HG02623 (cell line): ENCODE data around the gene POLR2H.
"Not testable (repeated sequence)": the region's sequence is repeated elsewhere in the genome, so short reads cannot be mapped to it uniquely, and the experiment has no call there.

Source experiments
- ATAC-seq: cut with Tn5 transposase; IDR thresholded peaks from one replicate; pipeline ENCODE4 v1.9.1; 2021; ENCODE audit warnings: moderate library complexity; ENCODE audit not compliant: unreplicated experiment

Gene POLR2H

GRCh38 chr3:184335661-184336546 is 25.6 kb upstream of the POLR2H start:
- peak; percentile 70 for ATAC-seq

DNA sequence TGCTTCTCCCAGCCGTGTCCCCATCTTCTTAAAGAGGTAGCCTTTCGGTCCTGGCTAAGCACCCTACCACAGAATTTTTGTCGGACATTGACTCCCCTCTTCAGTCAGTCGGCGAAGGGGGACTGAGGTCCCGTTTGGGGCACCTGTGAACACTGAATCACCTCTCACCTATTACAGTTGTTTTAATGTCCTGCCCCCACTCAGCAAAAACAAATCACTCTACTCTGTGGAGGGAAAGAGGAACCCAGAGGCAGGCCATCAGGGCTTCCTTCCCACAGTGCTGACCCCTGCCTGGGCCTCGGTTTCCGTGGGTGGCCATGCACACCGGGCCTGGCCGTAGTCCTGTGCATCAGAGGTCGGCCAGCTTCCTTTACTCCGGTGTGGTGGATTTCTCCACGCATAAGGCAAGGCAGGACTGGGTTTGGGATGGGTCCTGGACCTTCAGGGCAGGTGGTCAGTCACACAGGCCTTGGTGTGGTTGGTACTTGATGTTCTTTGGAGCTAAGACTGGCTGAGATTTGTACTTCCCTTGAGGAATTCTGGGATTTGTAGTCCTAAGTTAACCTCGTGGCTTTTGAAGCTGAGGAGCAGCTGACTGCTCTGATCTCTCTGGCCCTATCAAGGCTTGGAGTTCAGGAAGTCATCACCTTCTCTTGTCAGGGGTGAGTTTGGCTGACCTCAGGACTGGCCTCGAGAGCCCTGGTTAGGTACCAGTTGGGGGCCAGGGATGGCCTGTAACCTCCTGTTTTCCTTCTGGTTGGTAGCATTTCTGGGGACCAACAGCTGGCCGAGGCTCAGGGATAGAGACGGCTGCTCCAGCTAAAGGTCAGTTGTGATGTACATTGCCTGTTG is 24.7 kb upstream of the POLR2H start:
- ATAC-seq: no peak

DNA sequence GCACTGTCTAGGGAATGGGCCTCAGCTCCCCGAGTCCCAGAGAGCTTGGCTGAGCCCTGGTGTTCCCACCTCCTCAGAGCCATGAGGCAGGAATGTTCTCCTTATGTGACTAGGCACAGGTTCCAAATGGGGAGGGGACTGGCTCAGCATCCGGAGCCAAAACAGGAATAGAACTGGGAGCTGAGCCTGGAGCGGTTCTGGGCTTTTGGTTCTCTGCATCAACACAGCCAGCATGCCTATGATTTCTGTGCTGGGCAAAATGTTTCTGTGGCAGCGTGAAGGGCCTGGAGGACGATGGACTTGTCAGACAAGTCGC is 24.2 kb upstream of the POLR2H start, which contains the start of gene FAM131A:
Gene FAM131A (plus strand): TSS at position 202 of the 316 bp plus-strand sequence. CDS start 31 bp downstream, at position 233.
- no peak for ATAC-seq

- ATAC-seq: no peak
These were observed 23.5 kb upstream of the POLR2H start for GRCh38 chr3:184337981-184338380.

DNA sequence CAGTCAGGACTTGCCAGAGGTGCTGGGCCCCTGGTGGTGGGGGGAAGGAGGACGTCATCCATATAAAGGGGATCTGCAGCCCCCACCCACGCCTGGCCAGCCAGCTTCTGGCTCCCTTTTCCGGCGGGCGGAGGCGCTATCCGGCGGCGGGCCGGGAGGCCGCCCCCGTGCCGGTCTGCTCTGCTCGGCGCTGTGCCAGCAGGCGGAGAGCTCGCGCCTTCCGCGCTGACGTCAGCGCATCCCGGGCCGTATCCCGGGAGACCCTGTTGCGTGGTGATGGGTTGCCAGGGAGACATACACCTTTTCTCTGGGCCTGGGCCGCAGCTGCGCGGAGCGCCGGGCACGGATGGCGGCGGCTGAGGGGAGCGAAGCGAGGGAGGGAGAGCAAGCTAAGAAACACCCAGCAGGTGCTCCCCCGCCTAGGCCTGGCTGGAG is 23.0 kb upstream of the POLR2H start:
- ATAC-seq: no peak

- no peak for ATAC-seq
These were observed 22.5 kb upstream of the POLR2H start for GRCh38 chr3:184339001-184339400.

DNA sequence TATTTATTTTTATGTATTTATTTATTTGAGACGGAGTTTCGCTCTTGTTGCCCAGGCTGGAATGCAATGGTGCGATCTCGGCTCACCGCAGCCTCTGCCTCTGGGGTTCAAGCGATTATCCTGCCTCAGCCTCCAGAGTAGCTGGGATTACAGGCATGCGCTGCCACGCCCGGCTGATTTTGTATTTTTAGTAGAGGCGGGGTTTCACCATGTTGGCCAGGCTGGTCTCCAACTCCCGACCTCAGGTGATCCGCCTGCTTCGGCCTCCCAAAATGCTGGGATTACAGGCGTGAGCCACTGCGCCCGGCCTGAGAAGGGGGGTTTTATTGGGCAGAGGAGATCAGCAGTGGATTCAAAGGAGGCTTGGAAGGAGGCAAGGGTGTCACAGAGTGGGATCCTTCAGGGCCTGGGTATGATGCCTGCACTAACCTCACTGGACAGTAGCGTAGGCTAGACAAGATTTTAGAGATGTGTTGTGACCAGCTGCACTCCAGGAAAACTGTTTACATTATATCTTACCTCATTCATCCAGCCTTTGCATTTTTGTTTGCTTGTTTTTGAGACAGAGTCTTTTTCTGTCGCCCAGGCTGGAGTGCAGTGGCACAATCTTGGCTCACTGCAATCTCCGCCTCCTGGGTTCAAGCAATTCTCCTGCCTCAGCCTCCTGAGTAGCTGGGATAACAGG is 21.9 kb upstream of the POLR2H start:
- not testable (repeated sequence) for ATAC-seq

DNA sequence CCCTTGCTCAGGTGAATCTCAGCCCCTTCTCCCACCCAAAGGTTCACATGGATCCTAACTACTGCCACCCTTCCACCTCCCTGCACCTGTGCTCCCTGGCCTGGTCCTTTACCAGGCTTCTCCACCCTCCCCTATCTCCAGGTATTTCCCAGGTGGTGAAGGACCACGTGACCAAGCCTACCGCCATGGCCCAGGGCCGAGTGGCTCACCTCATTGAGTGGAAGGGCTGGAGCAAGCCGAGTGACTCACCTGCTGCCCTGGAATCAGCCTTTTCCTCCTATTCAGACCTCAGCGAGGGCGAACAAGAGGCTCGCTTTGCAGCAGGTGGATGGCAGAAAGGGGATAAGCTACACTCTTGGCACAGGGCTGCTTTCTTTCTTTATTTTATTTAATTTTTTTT is 19.6 kb upstream of the POLR2H start:
- no peak for ATAC-seq

GRCh38 chr3:184343200-184343876 is 18.2 kb upstream of the POLR2H start:
- ATAC-seq: no peak

DNA sequence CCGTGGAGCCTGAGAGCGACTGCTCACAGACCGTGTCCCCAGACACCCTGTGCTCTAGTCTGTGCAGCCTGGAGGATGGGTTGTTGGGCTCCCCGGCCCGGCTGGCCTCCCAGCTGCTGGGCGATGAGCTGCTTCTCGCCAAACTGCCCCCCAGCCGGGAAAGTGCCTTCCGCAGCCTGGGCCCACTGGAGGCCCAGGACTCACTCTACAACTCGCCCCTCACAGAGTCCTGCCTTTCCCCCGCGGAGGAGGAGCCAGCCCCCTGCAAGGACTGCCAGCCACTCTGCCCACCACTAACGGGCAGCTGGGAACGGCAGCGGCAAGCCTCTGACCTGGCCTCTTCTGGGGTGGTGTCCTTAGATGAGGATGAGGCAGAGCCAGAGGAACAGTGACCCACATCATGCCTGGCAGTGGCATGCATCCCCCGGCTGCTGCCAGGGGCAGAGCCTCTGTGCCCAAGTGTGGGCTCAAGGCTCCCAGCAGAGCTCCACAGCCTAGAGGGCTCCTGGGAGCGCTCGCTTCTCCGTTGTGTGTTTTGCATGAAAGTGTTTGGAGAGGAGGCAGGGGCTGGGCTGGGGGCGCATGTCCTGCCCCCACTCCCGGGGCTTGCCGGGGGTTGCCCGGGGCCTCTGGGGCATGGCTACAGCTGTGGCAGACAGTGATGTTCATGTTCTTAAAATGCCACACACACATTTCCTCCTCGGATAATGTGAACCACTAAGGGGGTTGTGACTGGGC is 16.8 kb upstream of the POLR2H start:
- no peak for ATAC-seq

DNA sequence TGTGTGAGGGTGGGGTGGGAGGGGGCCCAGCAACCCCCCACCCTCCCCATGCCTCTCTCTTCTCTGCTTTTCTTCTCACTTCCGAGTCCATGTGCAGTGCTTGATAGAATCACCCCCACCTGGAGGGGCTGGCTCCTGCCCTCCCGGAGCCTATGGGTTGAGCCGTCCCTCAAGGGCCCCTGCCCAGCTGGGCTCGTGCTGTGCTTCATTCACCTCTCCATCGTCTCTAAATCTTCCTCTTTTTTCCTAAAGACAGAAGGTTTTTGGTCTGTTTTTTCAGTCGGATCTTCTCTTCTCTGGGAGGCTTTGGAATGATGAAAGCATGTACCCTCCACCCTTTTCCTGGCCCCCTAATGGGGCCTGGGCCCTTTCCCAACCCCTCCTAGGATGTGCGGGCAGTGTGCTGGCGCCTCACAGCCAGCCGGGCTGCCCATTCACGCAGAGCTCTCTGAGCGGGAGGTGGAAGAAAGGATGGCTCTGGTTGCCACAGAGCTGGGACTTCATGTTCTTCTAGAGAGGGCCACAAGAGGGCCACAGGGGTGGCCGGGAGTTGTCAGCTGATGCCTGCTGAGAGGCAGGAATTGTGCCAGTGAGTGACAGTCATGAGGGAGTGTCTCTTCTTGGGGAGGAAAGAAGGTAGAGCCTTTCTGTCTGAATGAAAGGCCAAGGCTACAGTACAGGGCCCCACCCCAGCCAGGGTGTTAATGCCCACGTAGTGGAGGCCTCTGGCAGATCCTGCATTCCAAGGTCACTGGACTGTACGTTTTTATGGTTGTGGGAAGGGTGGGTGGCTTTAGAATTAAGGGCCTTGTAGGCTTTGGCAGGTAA is 16.0 kb upstream of the POLR2H start:
- ATAC-seq: no peak

GRCh38 chr3:184346480-184347190 is 14.9 kb upstream of the POLR2H start:
- no peak for ATAC-seq

- ATAC-seq: no peak
These were observed 14.0 kb upstream of the POLR2H start for GRCh38 chr3:184347321-184348056.

DNA sequence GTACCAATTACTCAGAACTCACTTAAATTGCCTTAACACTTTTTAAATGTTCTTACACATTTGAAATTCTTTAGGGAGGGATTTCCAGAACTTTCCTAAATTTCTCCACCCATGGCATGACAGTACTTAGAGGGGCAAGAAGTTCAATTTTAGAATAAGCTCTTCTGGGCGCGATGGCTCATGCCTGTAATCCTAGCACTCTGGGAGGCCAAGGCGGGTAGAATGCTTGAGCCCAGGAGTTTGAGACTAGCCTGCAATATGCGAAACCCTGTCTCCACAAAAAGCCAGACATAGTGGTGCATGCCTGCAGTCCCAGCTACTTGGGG is 13.5 kb upstream of the POLR2H start:
- ATAC-seq: no peak

DNA sequence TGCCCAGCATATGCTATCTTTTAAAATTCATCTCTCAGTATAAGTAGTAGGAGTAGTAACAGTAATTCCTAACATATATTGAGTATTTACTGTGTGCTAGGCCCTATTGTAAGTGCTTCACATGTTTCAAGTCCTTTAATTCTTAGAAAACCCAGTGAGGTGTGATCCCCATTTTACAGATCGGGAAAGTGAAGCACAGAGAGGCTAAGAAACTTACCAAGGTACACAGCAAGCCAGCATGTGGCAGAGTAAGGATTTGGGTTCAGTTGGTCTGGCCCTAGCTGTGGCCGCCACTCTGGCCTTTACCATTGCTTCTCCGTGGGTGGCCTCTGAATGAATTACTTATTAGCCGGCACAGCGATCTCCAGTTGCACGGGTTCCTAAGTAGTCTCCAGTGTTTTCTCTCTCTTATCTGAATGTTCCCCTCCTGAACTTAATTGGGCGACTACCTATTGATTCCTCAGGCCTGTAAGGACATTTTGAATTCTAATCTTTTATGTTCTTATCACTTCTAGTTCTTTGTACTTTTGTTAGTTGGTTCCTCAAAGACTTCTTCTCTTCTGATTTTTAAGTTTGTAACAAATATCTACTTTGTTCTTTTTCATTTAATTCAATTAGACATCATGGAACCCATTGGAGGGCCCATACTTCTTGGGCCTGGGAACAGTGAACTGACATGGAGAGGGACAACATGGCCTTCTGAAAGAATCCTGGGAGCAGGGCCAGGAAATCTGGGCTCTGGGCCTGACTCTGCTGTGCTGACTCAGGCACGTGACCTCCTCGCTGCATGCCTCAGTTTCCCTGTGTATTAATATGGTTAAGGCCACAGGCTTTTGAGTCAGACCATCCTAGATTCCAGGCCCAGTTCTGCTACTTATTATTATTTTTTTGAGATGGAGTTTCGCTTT is 11.7 kb upstream of the POLR2H start:
- no peak for ATAC-seq

DNA sequence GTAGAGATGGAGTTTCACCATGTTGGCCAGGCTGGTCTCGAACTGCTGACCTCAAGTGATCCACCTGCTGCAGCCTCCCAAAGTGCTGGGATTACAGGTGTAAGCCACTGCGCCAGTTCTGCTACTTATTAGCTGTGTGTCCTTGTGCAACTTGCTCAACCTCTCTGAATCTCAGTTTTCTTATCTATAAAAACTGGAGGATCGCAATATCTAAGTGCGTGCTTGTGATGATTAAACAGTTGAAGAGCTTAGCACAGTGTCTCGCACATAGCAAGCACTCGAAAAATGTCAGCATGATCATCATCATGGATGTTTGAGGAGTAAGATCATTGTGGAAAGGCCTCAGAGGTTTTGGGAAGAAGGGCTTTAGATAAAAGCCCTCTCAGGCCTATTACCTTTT is 10.9 kb upstream of the POLR2H start:
- no peak for ATAC-seq

DNA sequence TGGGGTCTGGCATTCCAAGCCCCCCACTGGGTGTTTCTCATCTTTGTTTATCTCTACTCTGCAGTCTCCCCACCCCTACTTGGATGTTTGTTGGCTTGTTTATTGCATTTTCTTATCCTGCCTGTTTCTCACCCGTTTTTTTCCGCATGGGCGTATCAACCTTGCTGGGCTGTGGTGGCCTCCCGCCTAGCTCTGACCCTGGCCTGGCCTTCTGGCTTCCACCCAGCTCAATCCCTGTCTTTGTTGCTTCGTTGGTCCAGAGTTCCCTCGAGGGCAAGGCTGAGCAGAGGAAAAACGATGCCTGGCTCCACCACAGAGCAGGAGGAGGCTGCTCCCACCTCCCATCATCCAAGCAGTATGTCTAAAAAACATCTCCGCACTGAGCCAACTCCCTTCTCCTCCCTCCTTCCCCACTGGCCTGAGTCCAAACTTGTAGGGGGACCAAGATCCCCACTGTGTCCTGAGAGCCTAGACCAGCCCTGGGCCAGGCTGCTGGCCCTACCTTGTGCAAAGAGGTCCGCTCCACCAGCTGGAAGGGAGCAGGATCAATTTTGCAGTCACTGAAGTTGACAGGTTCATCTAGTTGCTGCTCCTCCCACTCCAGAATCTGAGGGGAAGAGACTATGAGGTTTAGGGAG is 9.9 kb upstream of the POLR2H start:
- no peak for ATAC-seq
